Body of pancreas (tissue), 4 donors: ENCODE data around the gene RAB6D.
"Not testable (repeated sequence)": the region's sequence is repeated elsewhere in the genome, so short reads cannot be mapped to it uniquely, and the experiment has no call there.

ENCODE experiments used
- POLR2A ChIP-seq, 3 donors: fragments of 450-650 bp; IDR thresholded peaks; one replicate each; pipeline ENCODE4 v1.6.1; 2016; ENCODE audit warnings: antibody characterized with exemption in 3 of 3, mild to moderate bottlenecking in 2 of 3
- TF ChIP-seq, protein P1 (sequence below), 7 experiments: fragments of 450-650 bp in 4 of 7; fragments of 200-600 bp in 3 of 7; sonication (generic) in 3 of 7; IDR thresholded peaks; one replicate each; pipeline ENCODE4 v1.5.1; 2016 to 2019; ENCODE audit warnings: antibody characterized with exemption in 7 of 7

- TF ChIP-seq, protein P1, sequence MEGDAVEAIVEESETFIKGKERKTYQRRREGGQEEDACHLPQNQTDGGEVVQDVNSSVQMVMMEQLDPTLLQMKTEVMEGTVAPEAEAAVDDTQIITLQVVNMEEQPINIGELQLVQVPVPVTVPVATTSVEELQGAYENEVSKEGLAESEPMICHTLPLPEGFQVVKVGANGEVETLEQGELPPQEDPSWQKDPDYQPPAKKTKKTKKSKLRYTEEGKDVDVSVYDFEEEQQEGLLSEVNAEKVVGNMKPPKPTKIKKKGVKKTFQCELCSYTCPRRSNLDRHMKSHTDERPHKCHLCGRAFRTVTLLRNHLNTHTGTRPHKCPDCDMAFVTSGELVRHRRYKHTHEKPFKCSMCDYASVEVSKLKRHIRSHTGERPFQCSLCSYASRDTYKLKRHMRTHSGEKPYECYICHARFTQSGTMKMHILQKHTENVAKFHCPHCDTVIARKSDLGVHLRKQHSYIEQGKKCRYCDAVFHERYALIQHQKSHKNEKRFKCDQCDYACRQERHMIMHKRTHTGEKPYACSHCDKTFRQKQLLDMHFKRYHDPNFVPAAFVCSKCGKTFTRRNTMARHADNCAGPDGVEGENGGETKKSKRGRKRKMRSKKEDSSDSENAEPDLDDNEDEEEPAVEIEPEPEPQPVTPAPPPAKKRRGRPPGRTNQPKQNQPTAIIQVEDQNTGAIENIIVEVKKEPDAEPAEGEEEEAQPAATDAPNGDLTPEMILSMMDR (IDR thresholded peaks at IDR 0.05), result not testable (repeated sequence)
- TF ChIP-seq POLR2A (IDR thresholded peaks at IDR 0.05), result not testable (repeated sequence)
These were observed 24.9 kb upstream of the RAB6D start for GRCh38 chr2:131388834-131389233.
